ENCODE data around the gene PRSS48.
"Not testable (repeated sequence)": the region's sequence is repeated elsewhere in the genome, so short reads cannot be mapped to it uniquely, and the experiment has no call there.

Gene PRSS48

DNA sequence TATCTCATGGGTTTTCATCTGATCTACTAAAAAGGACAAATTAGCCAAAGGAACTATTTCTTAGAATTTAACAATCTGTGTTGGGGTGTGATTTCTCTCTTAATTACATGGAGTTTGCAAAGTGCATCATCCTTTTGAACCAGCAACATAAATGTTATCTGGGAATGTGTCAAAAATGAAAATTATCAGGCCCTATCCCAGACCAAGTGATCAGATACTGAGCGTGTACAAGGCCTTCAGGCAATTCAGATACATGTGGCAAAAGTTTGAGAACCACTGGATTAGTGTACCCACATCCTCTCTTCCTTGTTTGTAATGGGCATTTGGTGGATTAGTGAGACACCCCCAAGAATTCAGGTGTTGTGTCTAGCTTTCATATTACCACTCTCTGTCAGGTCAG is 44.6 kb downstream of the PRSS48 start:
- no peak for DNase-seq

DNA sequence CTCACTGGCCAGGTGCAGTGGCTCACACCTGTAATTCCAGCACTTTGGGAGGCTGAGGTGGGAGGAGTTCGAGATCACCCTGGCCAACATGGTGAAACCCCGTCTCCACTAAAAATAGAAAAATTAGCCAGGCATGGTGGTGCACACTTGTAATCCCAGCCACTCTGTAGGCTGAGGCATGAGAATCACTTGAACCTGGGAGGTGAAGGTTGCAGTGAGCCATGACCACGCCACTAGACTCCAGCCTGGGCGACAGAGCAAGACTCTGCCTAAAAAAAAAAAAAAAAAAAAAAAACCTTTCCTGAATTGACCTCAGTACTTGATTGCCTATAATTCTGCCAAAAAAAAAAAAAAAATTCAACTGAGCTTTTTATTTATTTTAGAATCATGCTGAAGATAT is 45.2 kb downstream of the PRSS48 start:
- not testable (repeated sequence) for DNase-seq

DNA sequence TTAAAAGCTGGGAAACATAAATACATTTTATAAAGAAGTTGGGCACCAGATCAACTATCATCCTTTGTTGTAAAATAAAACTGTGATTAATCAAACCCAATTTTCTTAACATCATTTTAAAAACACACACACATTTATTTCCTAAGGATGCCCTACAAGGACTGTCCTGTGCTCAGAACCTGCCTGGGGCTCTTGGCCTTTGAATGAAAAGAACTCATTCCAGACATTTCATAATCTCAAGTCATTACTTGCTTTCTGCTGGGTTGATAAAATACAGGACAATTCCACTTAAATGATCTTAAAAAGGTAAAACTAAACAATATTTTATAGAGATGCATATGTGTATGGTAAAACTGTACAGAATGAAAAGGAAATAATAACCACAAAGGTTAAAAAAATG is 45.6 kb downstream of the PRSS48 start:
- no peak for DNase-seq

DNA sequence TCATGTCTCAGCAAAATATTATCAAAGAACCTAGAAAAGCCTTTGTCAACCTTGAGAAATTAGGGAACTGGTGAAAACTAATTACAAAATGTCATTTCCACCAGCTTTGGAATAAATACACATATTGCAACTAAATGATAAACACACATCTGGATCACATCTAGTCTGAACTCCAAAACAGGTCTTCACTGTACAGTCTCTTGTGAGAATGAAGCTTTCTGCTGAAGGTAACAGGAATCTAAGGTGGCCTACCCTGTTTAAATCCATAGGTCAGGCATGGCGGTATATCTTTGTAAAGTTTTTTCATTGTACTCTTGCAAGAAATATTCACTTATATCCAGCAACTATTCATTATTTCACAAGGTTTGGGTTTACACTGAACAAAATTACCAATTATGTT is 46.7 kb downstream of the PRSS48 start:
- no peak for DNase-seq

DNA sequence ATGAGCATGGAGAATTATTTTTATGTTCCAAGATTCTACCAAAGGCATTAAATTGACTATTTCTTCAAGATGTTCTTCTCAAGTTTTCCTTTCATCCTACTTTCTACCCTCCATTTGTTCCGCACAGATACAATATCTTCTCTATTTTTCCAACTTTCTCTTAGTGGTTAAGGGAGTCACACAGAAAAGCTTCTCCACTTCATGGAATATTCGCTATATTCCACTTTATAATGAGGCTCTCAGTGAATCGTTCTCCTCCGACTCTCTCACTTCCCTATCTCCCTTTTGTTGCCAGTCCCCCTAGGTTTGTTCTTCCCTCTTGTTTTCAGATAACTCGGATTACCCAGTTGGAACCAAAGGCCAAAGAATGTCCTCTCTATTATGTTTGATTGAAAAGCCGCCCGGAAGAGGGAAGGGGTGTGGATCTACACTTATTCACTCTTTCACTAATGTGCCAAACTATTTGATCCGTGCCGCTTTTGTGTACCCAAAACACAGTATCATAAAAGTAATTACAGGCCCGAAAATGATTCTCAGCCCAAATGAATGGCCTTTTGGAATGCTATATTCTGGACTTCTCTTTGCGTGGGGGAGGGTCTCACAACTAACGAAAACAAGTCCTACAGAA is 47.3 kb downstream of the PRSS48 start:
- no peak for DNase-seq

DNA sequence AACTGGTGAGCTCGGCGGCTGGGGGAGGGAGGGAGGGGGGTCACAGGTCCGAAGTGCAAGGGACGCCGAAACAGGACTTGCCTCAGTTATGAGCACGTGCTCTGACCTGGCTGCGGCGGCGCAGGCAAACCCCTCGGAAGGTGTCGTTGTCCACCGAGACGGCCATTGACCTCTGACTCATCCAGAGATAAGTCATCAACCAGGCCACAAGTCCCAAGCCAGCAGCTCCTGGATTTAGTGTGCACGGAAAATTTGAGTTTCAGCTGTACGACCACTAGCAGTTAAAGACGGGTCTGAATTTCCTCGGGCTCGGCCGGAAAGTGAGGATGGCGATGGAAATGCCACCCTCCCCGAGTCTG is 47.8 kb downstream of the PRSS48 start:
- no peak for DNase-seq

DNA sequence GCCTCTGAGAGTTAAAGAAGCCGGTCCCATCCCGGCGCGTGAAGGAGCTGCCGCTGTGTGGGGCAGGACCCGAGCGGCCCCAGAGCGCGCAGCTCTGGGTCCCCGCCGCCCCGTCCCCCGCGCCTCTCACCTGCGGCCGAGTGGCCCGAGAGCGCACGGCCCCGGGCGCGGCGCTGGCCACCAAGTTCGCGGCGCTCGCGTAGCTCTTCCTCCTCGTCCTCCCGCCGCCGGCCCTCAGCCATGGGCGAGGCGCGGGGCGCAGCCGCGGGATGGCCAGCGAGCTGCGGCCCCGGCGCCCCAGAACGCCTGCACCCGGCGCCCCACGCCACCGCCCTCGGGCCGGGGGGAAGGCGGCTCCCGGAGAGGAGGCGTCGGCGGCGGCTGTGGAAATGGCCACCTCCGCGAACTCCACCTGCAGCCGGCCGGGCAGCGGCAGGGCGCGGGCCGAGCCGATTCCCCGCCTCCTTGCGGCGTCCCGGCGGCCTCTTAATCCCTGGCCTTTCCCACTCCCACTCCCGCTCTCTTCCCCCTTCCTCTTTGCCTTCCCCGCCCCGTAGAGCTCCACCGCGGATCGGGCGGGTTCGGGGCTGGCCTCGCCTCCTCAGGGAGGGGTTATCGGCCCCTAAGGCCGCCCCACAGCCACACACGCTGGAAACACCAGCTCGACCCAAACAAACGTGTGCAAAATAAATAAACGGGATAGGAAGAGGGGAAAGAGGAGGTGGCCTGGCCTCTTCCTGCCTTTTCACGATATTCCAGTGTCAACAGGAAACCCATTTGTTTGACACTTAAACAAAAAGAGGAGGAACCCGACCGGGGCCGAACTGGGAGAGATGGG is 48.4 kb downstream of the PRSS48 start, which contains the start of gene SH3D19:
SH3D19 (minus strand) TSS at position 495 of the 838 bp plus-strand sequence; CDS start at position 242, 253 bp downstream.
- DNase-seq = no peak

DNA sequence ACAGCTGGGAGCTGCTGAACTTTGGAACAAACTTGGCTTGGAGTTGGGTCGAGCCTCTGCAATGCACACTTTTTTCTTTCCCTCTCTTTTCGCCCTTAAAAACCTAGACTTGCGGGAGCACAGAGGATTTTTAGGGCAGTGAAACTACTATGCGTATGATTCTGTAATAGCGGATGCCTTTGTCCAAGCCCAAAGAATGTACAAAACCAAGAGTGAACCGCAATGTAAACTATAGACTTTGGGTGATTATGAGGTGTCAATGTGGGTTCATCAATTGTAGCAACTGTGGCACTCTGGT is 48.9 kb downstream of the PRSS48 start:
- no peak for DNase-seq

DNA sequence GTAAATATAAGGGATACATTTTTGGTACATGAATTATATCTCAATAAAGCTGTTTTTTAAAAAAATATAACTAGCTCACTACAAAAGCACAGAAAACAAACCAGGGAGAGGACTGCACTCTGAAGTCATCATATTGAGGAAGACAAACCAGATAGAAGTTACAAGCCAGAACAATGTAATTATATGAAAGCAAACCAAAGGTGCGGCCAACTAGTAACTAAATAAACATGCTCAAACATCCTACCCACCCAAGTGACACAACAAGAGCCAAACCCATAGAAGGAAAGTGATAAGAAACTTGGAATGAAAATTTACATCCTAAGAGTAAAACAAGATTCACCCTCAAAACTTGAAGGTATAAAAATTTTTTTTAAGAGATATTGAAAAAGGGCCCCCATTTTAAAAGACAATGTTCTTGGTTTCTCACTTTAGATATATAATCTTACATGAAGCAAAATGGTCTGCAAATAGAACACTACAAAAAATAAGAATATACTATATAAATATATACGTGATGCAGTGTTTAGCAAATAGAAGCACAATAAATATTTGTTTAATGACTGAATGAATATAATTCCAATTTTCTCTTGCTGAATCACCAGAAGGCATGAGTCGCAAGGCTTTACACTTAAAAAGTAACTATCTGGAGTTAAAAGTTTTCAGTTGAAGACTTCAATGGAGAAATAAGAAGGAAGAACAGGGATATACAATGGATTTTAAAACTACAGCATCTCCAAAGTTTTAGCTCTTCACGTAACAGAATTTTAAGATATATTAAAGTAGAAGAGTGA is 52.5 kb downstream of the PRSS48 start:
- no peak for DNase-seq

DNA sequence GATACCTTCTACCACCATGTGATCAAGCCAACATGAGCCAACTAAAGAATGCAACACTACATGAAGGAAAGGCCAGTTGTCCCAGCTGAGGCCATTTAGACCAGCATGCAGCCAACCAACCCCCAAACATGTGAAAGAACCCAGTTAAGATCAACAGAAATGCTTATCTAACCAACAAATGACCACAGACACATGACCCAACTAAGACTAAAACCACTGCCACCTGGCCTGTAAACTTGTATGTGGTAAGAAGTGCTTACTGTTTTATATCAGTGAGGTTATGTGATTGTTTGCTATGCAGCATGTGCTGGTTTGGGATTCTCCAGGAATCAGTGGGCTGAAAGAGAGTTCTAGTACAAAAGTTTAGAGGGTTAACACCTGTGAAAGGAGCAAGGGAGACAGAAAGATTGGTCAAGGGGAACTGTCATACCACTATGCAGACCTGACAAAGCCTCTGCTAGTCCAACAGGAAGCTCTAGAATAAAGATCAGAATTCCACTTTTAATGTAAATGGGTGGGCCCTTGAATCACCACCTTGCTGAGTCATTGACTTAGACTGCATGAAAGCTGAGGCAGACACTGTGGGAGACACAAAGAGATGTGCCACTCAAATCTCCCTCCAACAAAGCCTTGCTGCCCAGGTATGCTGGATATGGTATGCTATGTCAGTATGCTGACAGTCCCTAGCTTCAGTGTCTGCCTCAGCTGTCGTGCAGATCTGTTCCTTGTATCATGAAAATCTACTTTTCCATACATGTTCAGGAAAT is 54.5 kb downstream of the PRSS48 start:
- DNase-seq = no peak

DNA sequence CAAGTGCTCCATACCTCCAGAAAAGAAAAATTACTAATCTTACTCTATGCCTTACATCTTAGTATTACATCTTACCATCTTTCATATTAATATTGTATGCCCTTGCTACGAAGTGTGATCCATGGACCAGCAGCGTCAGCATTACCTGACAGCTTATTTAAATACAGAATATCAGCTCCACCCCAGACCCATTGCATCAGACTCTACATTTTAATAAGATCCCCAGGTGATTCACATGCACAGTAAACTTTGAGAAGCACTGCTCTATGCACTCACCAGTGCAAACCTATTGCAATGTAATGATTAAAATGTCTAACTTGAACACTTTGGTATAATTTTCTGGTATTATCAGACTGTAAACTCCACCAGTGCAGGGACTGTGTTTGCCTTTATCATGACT is 62.5 kb downstream of the PRSS48 start:
- no peak for DNase-seq

DNA sequence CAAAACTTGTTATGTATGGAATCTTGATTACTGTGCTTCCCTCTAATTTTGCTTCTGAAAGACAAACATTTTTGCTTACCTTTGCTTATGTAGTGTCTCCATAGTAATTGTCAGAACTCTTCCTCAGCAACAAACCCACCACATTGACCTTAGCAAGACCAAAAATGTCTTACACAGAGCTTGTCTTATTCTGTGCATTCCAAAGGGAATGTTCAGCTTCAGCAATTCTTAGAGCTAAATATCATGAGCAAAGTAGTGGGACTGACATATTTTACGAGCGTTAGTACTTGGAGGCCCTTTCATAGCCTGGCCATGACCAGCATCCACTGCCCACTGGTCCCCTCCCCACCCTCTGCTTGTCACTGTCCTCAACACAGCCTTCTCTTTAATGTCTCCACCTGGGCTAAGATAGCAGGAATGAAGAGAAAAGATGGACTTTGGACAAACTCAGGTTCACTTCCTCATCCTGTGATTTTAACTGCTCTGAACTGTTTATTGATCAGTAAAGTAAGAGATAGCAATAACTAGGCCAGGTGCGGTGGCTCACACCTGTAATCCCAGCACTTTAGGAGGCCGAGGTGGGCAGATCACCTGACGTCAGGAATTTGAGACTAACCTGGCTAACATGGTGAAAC is 63.9 kb downstream of the PRSS48 start:
- DNase-seq = no peak
